SIG-M5 (cell line): ENCODE results near the gene CLCN4.

ENCODE experiments used
- DNase-seq: peaks from one replicate; lab custom pipeline; 2025; lab: John Stamatoyannopoulos, UW

Gene CLCN4

DNA sequence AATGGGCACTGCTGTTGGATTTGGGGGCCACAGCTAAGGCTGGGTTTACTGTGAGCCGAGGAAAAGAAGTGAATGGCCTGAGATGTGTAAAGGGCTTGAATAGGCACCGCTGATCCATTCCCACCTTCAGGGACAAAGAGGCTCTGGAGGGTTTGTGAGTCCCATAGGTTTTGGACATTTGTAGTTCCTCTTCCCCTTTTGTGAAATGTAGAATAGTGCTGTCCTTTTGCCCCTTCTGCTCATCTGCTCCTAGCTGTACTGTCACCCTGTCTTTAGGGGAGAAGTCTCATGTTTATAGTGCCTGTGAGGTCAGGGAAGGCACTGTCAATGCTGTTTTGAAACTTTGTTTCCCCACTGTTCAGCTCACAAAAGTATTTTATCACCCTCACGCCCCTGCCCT, 26.4 kb upstream of the CLCN4 start:
- no peak for DNase-seq

DNA sequence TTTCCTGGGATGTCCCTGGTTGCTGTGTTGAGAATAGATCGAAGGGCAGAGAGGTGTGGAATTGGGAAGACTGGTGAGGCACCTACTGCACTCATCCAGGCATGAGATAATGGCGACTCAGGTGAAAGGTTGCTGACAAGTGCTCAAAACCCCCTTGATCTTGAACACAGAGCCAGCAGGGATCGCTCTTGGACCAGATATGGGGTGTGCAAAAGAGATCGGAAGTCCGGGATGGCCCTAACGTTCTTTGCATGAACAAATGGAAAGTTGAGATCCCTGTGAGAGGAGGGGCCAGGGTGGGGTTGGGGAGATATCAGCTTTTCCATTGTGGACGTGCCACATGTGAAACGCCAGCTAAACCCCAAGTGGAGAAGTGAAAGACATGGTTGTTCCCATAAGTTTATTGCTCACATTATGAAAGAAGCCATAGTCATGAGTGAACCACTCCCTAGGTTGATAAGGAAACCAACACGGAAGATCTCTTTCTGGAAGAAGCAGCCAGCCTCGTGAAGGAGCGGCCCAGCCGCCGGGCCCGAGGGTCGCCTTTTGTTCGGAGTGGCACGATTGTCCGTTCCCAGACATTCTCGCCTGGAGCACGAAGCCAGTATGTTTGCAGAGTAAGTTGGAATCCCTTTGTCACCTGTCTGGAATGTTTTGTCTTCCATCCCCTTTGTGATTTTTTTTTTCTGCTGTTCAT, 22.6 kb upstream of the CLCN4 start:
- no peak for DNase-seq

DNA sequence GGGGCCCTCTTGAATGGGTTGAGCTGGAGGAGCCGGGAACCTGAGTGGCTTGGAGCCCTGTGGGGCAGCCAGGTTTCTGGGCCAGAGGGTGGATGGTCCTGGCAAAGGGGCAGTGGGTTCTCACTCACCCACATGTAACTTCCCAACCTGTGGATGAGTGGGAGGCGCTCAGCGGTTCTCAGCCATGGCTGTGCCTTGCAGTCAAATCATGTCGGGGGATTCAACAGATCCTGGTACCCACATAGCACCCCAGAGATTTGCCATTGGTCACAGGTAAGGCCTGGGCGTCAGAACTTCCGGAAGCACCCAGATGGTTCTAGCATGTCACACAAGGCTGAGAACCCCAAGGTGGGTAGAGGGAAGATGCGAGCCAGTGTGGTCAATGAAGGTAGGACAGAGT, 21.9 kb upstream of the CLCN4 start:
- DNase-seq, result no peak

DNA sequence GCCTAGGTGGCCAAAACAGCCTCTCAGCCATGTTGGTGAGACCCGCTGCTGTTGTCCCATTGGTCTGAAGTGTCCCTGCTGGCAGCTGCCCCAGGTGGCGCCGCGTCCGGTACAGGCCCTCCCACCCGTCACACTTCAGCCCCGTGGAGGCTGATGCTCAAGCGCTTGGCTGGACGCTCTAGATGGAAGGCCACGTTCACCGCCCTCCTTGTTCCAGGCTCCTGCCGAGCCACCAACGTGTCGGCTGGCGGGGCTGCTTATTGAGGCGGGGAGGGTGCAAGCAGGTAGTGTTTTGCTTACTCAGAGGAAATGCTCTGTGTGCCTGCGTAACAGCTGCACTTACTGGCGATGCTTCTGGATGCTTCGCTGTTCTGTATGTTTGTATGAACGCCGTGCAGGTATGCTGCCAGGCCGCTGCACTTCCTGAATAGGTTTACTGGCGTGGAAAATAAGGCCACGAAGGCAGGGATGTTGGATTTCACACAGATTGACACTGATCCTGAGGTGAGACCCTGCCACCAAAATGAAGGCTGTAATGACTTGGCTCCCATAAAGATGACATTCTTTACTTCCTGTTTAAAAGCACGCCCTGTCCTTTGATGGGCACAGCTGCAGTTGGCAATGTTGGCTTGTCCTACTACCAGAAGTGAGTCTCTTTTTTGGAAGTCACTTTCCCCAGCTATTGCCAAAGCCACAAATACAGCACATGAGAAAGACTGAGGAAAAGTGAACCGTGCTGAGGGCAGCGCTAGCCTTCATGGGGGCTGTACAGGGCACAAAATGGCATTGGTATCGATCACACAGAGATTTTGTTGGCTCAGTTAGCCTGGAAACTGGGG, 21.0 kb upstream of the CLCN4 start:
- no peak for DNase-seq

DNA sequence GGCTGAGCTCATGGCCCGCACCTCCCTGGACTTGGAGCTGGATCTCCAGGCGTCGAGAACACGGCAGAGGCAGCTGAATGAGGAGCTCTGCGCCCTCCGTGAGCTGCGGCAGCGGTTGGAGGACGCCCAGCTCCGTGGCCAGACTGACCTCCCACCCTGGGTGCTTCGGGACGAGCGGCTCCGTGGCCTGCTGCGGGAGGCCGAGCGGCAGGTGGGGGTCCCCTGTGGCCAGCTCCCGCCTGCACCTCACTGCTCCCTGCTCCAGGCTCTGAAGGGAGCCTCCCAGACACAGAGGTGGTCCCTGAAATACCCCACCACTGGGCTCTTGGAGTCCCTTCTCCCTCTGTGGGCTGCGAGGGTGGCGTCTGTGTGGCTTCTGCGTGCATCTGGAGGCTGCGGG, 18.0 kb upstream of the CLCN4 start:
- no peak for DNase-seq

DNA sequence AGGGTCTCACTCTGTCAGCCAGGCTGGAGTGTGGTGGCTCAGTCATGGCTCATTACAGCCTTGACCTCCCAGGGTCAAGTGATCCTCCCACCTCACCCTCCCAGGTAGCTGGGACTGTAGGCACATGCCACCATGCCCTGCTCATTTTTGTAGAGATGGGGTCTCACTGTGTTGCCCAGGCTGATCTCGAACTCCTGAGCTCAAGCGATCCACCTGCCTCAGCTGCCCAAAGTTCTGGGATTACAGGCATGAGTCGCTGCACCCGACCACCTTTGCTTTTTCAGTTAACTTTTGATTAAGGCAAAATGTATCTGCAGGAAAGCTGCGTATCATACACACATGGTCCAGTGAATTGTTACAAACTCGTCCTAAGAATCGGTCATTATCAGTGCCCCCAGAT, 16.5 kb upstream of the CLCN4 start:
- no peak for DNase-seq

DNA sequence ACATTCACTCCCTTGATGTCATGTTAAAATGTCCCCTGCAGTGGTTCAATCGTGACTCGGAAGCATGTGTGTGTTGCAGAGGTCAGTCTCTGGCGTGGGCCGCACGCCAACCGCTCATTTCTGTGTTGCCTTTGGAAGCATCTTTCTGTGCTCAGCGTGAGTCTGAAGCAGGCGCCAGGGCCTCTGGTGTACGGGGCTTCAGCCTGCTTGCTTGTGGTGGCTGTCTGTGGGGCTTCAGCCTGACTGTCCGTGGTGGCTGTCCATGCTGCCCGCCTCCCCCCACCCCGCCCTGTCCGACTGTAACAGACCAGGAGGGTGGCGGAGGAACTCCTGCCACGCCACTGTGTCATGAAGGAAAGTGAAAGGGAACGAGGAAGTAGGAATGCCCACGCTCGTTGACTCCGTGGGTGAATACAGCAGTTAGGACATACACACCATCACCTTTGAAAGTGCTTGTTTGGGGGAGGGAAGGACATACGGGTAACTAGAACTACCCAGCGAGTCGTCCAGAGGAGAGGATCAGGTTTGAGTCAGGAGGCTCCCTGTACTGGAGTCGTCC, 14.7 kb upstream of the CLCN4 start:
- no peak for DNase-seq

DNA sequence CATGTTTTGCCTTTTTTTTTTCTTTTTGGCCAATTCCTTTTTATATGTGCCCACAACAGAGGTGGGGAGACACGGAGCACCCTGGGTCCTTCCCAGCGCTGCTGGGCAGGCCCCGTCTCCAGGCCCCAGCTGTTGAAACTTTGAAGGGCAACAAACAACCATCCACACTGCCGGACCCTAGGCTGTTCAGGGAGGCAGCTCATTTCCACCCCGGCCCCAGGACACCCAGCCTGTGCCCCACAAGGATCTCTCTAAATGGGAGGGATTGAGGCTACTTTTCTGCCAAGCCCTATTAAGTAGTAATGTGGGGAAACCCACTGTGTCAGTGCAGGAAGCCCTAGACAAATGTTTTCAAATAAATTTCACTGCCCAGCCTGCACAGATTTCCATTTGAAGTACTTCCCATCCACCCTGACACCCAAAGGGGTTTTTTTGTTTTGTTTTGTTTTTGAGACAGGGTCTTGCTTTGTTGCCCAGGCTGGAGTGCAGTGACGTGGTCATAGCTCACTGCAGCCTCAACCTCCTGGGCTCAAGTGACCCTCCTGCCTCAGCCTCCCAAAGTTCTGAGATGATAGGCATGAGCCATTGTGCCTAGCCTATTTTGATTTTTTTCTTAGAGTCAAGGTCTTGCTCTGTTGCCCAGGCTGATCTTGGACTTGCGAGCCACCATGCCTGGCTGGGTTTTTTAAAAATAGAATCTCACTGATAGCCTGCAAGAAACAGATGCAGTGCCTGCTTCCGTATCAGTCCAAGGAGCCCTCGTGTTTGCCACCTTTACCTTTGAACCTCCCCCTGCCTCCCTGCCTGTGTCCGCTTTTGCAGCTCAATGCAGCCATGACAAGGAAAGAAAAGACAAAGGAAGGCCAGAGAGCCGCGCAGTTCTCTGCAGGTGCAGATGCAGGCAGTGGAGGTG, 13.4 kb upstream of the CLCN4 start:
- no peak for DNase-seq

DNA sequence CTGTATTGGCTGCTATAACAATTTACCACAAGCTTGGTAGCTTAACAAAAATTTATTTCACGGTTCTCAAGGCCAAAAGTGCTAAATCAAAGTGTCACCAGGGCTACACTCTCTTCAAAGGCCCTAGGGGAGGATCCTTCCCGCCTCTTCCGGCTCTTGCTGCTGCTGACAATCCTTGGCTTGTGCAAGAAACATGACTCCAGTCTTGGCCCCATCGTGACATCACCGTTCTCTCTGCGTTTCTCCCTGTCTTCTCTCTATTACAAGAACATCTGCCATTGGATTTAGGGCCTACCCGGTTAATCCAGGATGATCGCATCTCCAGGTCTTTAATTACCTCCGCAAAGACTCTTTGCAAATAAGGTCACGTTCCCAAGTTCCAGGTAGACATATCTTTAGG, 10.4 kb upstream of the CLCN4 start:
- DNase-seq, result no peak

DNA sequence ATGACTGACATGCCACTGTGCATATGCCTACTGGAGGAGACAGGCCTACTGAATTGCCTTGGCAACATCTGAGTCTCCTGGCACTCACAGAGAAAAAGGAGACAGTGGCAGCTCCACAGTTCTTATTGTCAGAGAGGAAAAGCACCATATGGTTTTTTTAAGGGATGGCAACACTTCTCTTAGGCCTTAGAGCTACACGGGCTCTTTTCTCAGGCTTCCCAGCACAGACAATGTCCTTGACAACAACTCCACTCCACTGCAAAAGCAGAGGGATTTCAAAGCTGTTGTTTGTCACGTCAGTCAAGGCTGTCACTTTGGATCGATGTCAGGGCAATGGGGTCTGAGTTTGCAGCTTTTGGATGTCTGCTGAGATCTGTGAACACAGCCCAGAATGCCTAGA, 4.7 kb upstream of the CLCN4 start:
- no peak for DNase-seq

DNA sequence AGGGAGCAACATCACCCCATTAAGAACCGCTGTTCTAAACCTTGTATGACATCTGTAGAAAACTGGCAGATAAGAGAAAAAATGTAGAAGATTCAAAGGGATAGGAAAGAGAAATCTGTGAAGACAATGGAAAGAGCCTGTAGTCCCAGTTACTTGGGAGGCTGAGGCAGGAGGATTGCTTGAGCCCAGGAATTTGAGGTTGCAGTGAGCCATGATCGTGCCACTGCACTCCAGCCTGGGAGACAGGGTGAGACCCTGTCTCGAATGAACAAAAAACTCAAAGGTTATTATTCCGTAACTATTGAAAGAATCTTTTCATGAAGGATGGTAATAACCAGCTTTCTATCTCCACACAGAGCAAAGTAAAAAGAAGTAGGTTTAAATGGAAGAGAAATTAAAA, 1.6 kb upstream of the CLCN4 start:
- no peak for DNase-seq

DNA sequence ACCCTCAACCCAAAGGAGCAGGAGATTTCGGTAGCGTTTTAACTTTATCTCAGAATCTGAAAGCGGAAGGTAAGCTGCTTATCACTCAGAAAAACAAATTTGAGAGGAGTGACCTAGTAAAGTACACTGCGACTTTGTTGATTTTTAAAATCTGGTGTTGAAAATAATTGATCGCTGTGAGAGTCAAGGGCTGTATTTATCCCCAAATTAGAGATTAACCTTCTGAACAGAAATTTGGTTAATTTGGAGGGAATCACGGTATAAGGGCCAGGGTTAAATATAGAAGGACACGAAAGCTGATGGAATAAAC, 212 bp downstream of the CLCN4 start:
- DNase-seq, result no peak

DNA sequence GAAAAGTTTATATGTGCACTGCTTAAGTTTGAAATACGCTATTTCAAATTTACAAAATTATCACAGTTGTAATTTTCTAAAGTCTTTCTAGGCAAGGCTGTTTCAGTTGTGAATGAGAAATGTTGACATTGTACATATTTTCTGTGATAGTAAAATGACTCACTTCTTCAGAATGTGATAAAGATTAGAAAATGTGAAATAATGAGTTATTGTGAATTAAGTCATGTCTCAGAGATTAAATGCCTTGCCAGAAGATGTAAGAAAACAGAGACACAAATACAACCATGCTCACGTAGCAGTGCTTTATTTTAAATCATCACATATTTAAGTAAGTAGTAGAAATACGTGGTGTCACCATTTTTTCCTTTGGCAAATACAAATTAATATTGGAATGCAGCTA, 768 bp downstream of the CLCN4 start:
- DNase-seq, result no peak

DNA sequence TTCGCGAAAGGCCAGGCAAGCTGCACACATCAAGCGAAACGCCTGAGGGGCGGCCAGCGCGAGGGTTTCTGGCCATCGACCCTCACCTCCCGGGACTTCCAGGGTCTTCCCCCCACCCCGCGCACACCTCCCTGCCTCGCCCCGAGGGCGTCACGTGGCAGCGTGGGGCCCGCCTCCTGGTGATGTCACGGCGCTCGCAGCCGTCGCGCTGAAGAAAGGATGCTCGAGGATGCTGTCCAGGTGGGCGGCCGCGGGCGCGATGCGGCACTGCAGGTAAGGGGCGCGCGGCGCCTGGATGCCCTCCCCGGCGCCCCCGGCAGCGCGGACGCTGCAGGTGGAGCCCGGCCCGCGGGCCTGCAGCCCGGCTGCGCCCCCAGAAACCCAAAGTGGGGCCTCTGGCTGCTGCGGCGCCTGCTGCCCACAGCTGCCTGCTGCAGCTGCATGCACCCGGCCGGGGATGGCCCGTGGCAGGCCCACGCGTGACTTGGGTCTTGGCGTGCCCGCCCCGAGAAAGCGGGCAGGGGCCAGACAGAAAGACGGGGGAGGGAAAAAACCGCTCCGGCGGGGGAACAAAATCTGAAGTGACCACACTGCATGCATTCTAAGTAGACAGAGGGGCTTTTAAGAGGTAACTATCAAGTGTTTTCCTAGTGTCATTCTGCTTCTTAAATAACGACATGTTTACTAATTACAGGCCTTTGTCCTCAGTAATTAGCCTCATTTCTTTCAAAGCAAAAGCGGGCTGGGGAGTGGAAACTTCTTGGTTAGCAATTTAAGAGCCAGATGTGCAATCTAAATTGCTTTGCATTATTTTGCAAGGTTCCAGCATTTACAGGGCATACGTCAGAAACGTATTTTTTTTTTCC, 1.7 kb downstream of the CLCN4 start:
- DNase-seq, result no peak

DNA sequence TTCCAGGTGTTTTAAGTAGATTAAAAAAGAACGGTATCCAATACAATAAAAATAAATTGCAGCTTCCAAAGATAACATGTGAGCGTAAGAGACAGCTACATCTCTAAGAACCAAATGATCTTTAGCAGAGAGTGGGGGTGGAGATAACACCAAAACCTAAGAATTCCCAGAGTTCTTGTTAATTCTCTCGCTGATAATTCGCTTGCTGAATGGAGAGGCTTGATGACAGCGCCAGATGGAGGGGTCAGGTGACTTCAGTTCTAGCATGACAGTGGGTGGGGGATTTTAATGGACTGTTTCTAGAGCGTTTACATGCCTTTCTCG, 2.3 kb downstream of the CLCN4 start:
- DNase-seq, result no peak

DNA sequence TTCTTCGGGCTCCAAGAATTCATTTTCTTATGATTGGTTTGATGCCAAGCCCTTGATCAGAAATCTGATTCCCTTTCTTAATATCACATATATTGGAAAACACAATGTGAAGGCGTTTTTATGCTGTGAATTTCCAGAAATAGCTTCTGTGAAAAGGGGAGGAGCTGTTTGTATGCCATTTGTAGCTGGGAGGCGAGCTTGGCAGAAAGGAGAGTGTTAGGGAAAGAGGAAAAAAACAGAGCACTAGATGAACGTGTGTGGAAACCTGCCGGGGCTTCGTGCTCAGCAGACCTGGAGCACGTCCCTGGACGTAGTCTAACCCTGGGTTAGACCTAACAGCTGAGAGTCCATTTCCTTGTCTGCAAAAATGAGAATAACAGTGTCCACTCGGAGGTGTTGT, 3.4 kb downstream of the CLCN4 start:
- DNase-seq, result no peak

DNA sequence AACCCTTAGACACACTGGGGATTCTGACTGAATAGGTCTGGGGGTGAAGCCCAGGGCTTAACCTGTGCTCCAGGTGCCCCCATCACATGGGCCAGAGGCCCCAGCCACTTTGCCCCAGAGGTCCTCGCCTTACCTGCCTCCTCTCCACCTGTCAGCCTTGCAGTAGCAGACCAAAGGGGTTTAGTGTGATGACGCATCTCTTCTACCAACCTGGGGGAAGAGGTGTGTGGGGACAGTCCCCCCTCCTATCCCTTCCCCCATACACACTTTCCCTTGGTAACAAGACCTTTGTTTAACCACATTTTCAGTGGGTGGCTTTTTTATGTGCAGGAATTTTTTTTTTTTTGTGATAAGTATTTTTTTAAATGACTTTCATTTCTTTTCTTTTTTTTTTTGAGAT, 6.3 kb downstream of the CLCN4 start:
- no peak for DNase-seq

DNA sequence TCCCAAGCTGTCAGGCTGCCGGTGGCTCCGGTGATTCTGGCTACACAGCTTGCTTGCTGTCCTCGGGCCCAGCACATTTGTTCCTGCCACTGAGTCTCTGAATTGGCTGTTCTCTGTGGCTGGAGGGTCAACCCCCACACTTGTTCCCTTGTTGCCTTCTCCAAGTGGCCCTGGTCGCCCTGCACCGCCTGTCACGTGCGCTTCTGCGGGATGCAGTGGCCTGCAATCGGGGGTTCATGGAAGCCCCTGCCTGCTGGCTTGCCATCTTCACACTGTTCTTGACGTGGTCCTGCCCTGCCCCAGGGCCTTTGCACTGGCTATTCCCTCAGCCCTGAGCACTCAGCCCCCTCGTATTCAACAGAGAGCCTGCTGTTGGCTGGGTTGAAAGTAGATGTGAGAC, 8.1 kb downstream of the CLCN4 start:
- no peak for DNase-seq

DNA sequence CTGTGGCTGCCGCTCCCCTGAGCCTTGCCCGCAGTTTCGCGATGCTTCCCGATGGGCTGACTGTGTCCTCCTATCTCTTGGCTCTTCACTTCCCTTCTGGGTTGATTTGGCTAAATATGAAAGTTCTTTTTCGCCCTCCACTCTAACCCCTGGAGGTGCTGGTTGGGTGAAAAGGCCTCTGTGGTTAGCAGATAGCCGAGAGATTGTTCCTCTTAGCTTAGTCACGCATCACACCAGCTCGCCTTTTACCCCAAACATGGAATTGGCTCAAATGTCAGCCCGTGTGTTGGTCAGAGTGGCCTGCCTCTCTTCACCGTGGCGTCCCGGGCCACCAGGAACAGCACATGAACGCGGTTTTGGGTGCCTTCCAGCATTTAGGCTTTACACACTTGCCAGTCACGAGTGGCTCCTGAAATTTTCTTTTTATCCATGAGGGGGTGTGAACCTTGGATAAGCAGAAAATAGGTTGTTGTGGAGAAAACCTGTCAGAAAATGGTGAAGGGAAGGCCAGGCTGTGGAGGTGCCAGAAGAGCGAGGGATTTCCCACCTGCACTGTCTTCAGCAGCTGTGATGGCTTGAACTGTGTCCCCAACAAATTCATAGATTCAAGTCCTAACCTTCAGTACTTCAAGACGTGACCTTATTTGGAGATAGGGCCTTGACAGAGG, 8.9 kb downstream of the CLCN4 start:
- DNase-seq, result no peak

DNA sequence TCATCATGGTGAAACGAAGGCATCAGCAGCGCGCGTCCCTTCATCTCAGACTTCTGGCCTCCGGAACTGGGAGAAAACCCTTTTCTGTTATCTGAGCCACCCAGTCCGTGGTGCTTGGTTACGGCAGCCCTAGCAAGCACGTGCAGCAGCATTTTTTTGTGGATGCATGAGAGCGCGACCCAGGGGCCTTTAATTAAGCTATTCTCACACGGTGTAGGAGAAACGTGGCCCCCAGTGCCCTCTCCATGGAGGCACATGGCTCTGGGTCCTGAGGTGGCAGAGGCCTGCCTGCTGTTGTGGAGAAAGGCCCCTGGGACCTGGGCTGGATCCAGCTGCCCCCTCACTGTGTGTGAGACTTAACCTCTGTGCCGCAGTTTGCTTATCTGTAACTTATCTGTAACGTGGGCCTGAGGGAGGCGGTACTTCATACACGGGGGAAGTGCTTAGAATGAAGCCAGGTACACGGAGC, 9.5 kb downstream of the CLCN4 start:
- no peak for DNase-seq

DNA sequence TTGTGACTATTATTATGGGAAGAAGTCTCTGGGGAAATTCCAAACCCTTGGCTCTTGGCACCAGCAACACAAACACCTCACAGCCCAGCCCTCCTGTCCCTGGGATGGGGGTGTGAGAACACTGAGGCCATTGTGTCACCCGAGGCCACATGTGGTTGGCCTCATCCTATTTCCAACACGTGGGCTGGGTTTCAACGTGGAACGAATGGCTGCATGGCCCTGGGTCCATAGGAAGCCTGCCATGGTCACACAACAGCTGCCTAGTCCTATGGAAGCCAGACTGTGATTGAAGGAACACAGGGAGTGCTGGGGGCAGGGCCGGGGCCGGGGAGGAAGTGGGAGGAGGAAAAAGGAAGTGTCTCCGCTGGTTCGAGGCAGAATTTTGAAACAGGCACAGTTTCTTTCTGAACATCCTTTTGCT, 10.0 kb downstream of the CLCN4 start:
- no peak for DNase-seq
